Colonic mucosa (tissue), 4 donors: ENCODE measurements around the gene VPS13C. TPM values are rescaled to one million over a fixed set of nuclear protein-coding genes. Genes with fewer than 3 reads are reported as not detected.
A peak's percentile ranks its signal among the peaks of the same experiment; 100 is the strongest.

Source experiments
- DNase-seq: peaks from one replicate; pipeline ENCODE4 v3.0.0-alpha.2; 2020
- H3K27ac ChIP-seq: fragments of 200-600 bp; one replicate; pipeline ENCODE4 v1.8.0; 2021
- H3K27me3 ChIP-seq: fragments of 200-600 bp; one replicate; pipeline ENCODE4 v1.8.0; 2021
- H3K36me3 ChIP-seq: fragments of 200-600 bp; one replicate; pipeline ENCODE4 v1.8.0; 2021
- H3K4me1 ChIP-seq: fragments of 200-600 bp; one replicate; pipeline ENCODE4 v1.8.0; 2021; ENCODE audit warnings: mild to moderate bottlenecking
- H3K4me3 ChIP-seq: fragments of 200-600 bp; one replicate; pipeline ENCODE4 v1.8.0; 2021
- H3K9ac ChIP-seq, 2 donors: one replicate each; pipeline ENCODE4 v1.7.0; 2013; ENCODE audit warnings: control low read depth in 2 of 2, low read depth in 2 of 2, low read length in 2 of 2
- H3K9me3 ChIP-seq: fragments of 200-600 bp; one replicate; pipeline ENCODE4 v1.8.0; 2021
- CTCF ChIP-seq: fragments of 200-600 bp; IDR thresholded peaks from one replicate; pipeline ENCODE4 v1.8.0; 2022; ENCODE audit warnings: antibody characterized with exemption, mild to moderate bottlenecking
- intact Hi-C: fragments of 100-400 bp; cut with DNase I; formaldehyde crosslinking; loops from one replicate; pipeline ENCODE4 v1.14.1; 2022
- total RNA-seq, 2 donors: library from RNA; stranded (reverse); fragmentation: NEBNext Ultra II Directional in 1 of 2; extraction: Animal tissue kit (Norgen Biotek cat#: 25700) in 1 of 2; gene quantifications; one replicate each; pipeline ENCODE4 v1.2.1, GENCODE V29; 2021
- donor health status: healthy.
- donor health status: DM: no; HTN: no; CAD: no.
- donor health status: DM: no; HTN: no; CAD: no.

Gene VPS13C
- total RNA-seq, 2 donors from 2014 or later: 33.9 to 56.5 TPM

GRCh38 chr15:62094388-62094787 lies 34.1 kb upstream of the VPS13C start:
- no peaks in the 10 kb centered on the region for H3K4me1 ChIP-seq
- H3K36me3 ChIP-seq: no peaks in the 10 kb centered on the region
- no peak overlapping the region for H3K4me3 ChIP-seq
- no peak overlapping the region for H3K27ac ChIP-seq
- H3K27me3 ChIP-seq: no peaks in the 10 kb centered on the region
- intact Hi-C loops: no loop called here
- H3K9ac ChIP-seq: no peak overlapping the region
- no peaks in the 10 kb centered on the region for H3K9me3 ChIP-seq
- TF ChIP-seq CTCF: no peak
- no peak for DNase-seq

DNA sequence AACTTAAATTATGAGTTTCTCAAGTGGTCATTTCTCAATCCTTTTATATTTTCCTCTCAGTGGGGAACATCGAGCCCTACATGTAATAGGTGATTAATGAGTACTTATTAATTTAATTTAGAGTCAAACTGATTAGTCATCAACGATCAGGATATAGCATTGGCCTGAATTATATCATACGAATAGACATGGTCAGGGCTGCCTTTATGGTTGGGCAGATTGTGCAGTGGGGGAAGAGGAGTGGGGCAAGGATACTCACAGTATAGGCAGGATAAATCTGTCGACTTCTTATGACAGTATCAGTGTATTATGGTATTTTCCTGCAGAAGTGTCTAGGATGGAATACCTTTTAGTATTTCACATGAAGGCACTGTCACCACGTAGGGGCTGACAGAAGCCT lies 33.6 kb upstream of the VPS13C start:
- H3K9me3 ChIP-seq: no peaks in the 10 kb centered on the region
- DNase-seq: no peak
- no peaks in the 10 kb centered on the region for H3K4me1 ChIP-seq
- H3K4me3 ChIP-seq: no peak overlapping the region
- intact Hi-C loops: no loop called here
- no peaks in the 10 kb centered on the region for H3K36me3 ChIP-seq
- H3K27ac ChIP-seq: no peak overlapping the region
- no peak overlapping the region for H3K9ac ChIP-seq
- H3K27me3 ChIP-seq: no peaks in the 10 kb centered on the region
- no peak for TF ChIP-seq CTCF

GRCh38 chr15:62090988-62091387 lies 30.7 kb upstream of the VPS13C start:
- H3K9me3 ChIP-seq: no peaks in the 10 kb centered on the region
- H3K27ac ChIP-seq: no peak overlapping the region
- intact Hi-C loops: no loop called here
- no peaks in the 10 kb centered on the region for H3K4me1 ChIP-seq
- H3K9ac ChIP-seq: no peak overlapping the region
- TF ChIP-seq CTCF: no peak
- no peak for DNase-seq
- H3K27me3 ChIP-seq: no peaks in the 10 kb centered on the region
- H3K4me3 ChIP-seq: no peak overlapping the region
- H3K36me3 ChIP-seq: no peaks in the 10 kb centered on the region

- Histone ChIP-seq H3K27ac (no peak overlapping the region), H3K4me1 (no peaks in the 10 kb centered on the region), H3K36me3 (no peaks in the 10 kb centered on the region), H3K4me3 (no peak overlapping the region), H3K9ac (no peak overlapping the region), H3K27me3 (no peaks in the 10 kb centered on the region), H3K9me3 (no peaks in the 10 kb centered on the region)
- intact Hi-C loops: no loop called here
- no peak for DNase-seq
- no peak for TF ChIP-seq CTCF
These were observed 29.4 kb upstream of the VPS13C start for GRCh38 chr15:62089616-62090015.

- H3K27me3 ChIP-seq: no peaks in the 10 kb centered on the region
- H3K4me1 ChIP-seq: no peaks in the 10 kb centered on the region
- H3K9me3 ChIP-seq: no peaks in the 10 kb centered on the region
- TF ChIP-seq CTCF: no peak
- no peak overlapping the region for H3K9ac ChIP-seq
- peak overlapping the region; percentile 25 for H3K27ac ChIP-seq
- DNase-seq: no peak
- intact Hi-C loops: no loop called here
- H3K4me3 ChIP-seq: no peak overlapping the region
- H3K36me3 ChIP-seq: no peaks in the 10 kb centered on the region
These were observed 28.1 kb upstream of the VPS13C start for GRCh38 chr15:62088353-62088693.
